Measurements from ENCODE around the gene LHX4.

LHX4 gene

GRCh38 chr1:180267761-180268555, 37.9 kb downstream of the LHX4 start:
- Histone ChIP-seq H3K4me3 (replicated peaks; ENCODE audit: low read depth, low read length) (no peak overlapping the region), H3K36me3 (ENCODE audit: control insufficient read depth, insufficient read depth, low read length) (no peaks in the 10 kb centered on the region; the same call in 1 of the 2 replicates), H3K27me3 (replicated peaks; ENCODE audit: control insufficient read depth, insufficient read depth, low read length) (peaks cover 2% of the 10 kb centered on the region; the same call in 1 of the 2 replicates)
- DNase-seq (ENCODE audit: extremely low read depth, insufficient read length): no peak
- TF ChIP-seq CTCF (IDR thresholded peaks at IDR 0.05; ENCODE audit: insufficient read depth, low read length, poor library complexity, severe bottlenecking): no peak

- TF ChIP-seq CTCF (IDR thresholded peaks at IDR 0.05; ENCODE audit: insufficient read depth, low read length, poor library complexity, severe bottlenecking): no peak
- H3K4me3 ChIP-seq (replicated peaks; ENCODE audit: low read depth, low read length): no peak overlapping the region
- no peaks in the 10 kb centered on the region for H3K27me3 ChIP-seq (replicated peaks; ENCODE audit: control insufficient read depth, insufficient read depth, low read length)
- no peak for DNase-seq (ENCODE audit: extremely low read depth, insufficient read length)
- H3K36me3 ChIP-seq (ENCODE audit: control insufficient read depth, insufficient read depth, low read length): no peaks in the 10 kb centered on the region; the same call in 1 of the 2 replicates
These were observed 38.6 kb downstream of the LHX4 start for GRCh38 chr1:180268556-180269075.

- Histone ChIP-seq H3K4me3 (replicated peaks; ENCODE audit: low read depth, low read length) (no peak overlapping the region), H3K27me3 (replicated peaks; ENCODE audit: control insufficient read depth, insufficient read depth, low read length) (no peaks in the 10 kb centered on the region), H3K36me3 (ENCODE audit: control insufficient read depth, insufficient read depth, low read length) (peaks cover 2% of the 10 kb centered on the region)
- DNase-seq (ENCODE audit: extremely low read depth, insufficient read length): no peak
- peak; percentile 39 for TF ChIP-seq CTCF (IDR thresholded peaks at IDR 0.05; ENCODE audit: insufficient read depth, low read length, poor library complexity, severe bottlenecking)
These were observed 39.8 kb downstream of the LHX4 start for GRCh38 chr1:180269645-180270529.

GRCh38 chr1:180270530-180271271, 40.6 kb downstream of the LHX4 start:
- no peak for DNase-seq (ENCODE audit: extremely low read depth, insufficient read length)
- no peak for TF ChIP-seq CTCF (IDR thresholded peaks at IDR 0.05; ENCODE audit: insufficient read depth, low read length, poor library complexity, severe bottlenecking)
- Histone ChIP-seq H3K27me3 (replicated peaks; ENCODE audit: control insufficient read depth, insufficient read depth, low read length) (no peaks in the 10 kb centered on the region), H3K4me3 (replicated peaks; ENCODE audit: low read depth, low read length) (no peak overlapping the region), H3K36me3 (ENCODE audit: control insufficient read depth, insufficient read depth, low read length) (peaks cover 2% of the 10 kb centered on the region)

Data from GM06990 (cell line).